Epithelial cell of proximal tubule (primary cell): ENCODE data around the gene CD38. TPM values are rescaled to one million over a fixed set of nuclear protein-coding genes. Genes with fewer than 3 reads are reported as not detected.
A peak's percentile ranks its signal among the peaks of the same experiment; 100 is the strongest.
"Not testable (repeated sequence)": the region's sequence is repeated elsewhere in the genome, so short reads cannot be mapped to it uniquely, and the experiment has no call there.

Experiments
- DNase-seq: peaks from one replicate; pipeline ENCODE4 v3.0.0-alpha.2; 2011; ENCODE audit warnings: low read depth
- H3K4me3 ChIP-seq: 2 replicates; pipeline ENCODE4 v1.5.1; 2011; ENCODE audit warnings: low read depth, mild to moderate bottlenecking, low read length
- total RNA-seq: library from RNA; depleted of rRNA; stranded (reverse); fragments of >200 nt; gene quantifications from 2 replicates; pipeline ENCODE4 v1.2.3, GENCODE V29; 2015
- TF ChIP-seq, protein P1 (sequence below): conservative IDR thresholded peaks from 2 replicates; pipeline ENCODE4 v1.5.1; 2012; ENCODE audit warnings: low read depth, mild to moderate bottlenecking, low read length

Gene CD38
- not detected in 2 replicates for total RNA-seq

DNA sequence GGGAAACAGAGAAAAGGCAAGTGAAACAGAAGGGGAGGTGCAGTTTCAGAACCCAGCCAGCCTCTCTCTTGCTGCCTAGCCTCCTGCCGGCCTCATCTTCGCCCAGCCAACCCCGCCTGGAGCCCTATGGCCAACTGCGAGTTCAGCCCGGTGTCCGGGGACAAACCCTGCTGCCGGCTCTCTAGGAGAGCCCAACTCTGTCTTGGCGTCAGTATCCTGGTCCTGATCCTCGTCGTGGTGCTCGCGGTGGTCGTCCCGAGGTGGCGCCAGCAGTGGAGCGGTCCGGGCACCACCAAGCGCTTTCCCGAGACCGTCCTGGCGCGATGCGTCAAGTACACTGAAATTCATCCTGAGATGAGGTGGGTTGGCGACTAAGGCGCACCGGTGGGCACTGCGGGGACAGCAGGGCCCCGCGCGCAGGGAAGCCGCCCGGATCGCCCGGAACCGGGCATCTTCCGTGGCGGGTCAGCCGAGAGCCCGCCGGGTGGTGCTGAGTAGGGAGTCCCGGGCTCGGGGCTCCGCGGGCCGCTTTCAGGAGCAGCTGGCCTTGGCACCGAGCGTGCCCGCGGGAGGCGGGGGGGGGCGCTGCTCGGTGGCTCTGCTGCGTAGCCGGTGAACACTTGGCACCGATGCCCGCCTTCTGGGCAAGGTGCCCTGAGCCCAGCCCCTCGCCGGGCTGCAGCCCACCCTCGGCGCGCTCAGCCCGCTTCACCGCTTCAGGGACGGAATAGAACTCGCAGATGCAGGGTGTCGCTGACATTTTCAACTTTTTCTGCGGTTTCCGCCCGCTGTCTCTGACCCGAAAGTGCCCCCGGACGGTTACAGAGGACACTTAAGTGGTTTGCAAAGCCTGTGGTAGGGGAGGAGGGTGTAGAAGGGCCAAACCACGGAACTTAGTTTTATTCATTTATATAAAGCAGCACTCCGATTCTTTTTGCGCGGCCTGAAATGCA, at the start of gene CD38:
CD38 (plus strand) TSS at position 40 of the 953 bp plus-strand sequence; CDS start at position 127, 87 bp downstream.
- peak within 1 kb of the TSS; percentile 51 for H3K4me3 ChIP-seq
- TF ChIP-seq, protein P1, sequence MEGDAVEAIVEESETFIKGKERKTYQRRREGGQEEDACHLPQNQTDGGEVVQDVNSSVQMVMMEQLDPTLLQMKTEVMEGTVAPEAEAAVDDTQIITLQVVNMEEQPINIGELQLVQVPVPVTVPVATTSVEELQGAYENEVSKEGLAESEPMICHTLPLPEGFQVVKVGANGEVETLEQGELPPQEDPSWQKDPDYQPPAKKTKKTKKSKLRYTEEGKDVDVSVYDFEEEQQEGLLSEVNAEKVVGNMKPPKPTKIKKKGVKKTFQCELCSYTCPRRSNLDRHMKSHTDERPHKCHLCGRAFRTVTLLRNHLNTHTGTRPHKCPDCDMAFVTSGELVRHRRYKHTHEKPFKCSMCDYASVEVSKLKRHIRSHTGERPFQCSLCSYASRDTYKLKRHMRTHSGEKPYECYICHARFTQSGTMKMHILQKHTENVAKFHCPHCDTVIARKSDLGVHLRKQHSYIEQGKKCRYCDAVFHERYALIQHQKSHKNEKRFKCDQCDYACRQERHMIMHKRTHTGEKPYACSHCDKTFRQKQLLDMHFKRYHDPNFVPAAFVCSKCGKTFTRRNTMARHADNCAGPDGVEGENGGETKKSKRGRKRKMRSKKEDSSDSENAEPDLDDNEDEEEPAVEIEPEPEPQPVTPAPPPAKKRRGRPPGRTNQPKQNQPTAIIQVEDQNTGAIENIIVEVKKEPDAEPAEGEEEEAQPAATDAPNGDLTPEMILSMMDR, result no peak
- DNase-seq, result no peak

DNA sequence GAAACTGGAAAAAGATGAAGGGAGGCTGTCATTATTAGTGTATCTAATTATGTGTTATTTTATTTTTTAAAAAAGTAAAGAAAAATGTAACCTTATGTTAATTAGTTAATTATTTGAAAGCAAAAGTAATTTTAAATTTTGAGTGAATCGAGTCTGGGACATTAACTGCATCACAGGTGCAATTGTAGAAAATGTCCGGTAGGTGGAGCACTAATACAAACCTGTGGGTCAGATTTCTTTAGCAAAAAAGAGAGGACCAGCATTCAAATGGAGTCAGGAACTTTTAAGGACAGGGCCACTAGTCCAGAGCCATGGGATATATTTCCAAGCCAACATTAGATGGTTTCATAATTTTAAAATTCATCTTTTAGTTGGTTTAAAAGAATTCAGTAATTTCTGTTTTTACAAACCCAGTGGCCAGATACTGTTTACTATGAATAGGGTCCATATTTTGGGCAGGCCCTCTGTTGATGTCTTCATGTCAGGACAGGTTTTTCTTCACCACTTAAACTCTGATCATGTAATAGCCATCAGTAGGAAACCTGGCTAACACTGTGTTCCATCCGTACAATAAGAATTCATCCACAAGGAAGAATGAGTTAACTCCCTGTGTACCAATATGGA, 48.1 kb upstream of the CD38 start:
- TF ChIP-seq, protein P1, result peak; percentile 84
- H3K4me3 ChIP-seq, result no peak overlapping the region
- DNase-seq, result no peak

GRCh38 chr4:15733061-15733460, 45.1 kb upstream of the CD38 start:
- DNase-seq, H3K4me3 ChIP-seq: not testable (repeated sequence)

GRCh38 chr4:15735536-15735935, 42.6 kb upstream of the CD38 start:
- no peak for DNase-seq
- TF ChIP-seq, protein P1, result no peak
- H3K4me3 ChIP-seq, result no peak overlapping the region

DNA sequence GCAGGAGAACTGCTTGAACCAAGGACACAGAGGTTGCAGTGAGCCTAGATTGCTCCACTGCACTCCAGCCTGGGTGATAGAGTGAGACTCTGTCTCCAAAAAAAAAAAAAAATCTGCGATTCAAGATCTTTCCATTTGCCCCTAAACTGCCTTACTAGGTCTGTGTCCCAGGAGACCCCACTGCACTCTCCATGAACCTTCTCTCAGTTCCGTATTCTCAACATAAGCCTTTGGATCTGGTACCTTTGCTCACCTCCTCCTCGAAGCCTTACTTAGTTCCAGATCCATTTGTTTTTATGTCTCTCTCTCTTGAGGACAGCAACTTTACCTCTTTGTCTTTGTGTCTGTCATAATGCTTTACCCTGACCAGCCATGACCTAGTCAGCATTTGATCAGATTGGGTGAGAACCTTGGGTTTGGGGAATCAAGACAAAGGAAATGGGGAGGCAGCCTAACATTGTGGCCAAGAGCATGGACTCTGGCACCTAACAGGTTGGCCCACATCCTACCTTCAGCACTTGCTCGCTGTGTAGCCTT, 41.5 kb upstream of the CD38 start:
- TF ChIP-seq, protein P1, result no peak
- H3K4me3 ChIP-seq, result no peak overlapping the region
- DNase-seq, result no peak

- H3K4me3 ChIP-seq, result no peak overlapping the region
- TF ChIP-seq, protein P1, result no peak
- DNase-seq, result no peak
Measured at GRCh38 chr4:15737255-15737654, 40.9 kb upstream of the CD38 start.

DNA sequence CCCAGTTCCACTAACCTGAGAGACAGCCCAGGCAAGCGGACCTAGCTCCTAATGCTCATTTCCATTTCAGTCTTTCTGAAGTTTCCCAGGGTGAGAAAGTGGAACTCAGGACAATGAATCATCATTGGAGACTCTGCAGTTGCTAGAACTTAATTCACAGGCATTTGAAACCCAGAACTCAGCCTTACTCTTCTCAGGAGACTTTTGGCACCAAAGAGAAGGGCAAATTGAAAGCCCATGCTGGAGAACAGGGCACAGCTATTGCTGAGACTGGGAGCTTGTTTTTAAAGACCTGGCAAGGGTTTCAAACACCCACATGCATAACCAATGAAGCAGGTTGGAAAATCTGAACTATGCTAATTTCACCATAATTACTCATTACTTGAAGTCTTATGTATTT, 39.3 kb upstream of the CD38 start:
- no peak overlapping the region for H3K4me3 ChIP-seq
- TF ChIP-seq, protein P1, result no peak
- DNase-seq, result no peak
